NCI-H146 (cell line): ENCODE measurements around the gene PUM1.
A peak's percentile ranks its signal among the peaks of the same experiment; 100 is the strongest.
"Not testable (repeated sequence)": the region's sequence is repeated elsewhere in the genome, so short reads cannot be mapped to it uniquely, and the experiment has no call there.

Source experiments
- DNase-seq: peaks from one replicate; lab custom pipeline; 2025; lab: John Stamatoyannopoulos, UW

The PUM1 gene

GRCh38 chr1:31065310-31066217 lies at the start of gene PUM1:
Gene PUM1, minus strand, starts transcription at chr1:31065717. Its CDS starts 6,151 bp downstream, at chr1:31059566.
- peak; percentile 97 for DNase-seq

DNA sequence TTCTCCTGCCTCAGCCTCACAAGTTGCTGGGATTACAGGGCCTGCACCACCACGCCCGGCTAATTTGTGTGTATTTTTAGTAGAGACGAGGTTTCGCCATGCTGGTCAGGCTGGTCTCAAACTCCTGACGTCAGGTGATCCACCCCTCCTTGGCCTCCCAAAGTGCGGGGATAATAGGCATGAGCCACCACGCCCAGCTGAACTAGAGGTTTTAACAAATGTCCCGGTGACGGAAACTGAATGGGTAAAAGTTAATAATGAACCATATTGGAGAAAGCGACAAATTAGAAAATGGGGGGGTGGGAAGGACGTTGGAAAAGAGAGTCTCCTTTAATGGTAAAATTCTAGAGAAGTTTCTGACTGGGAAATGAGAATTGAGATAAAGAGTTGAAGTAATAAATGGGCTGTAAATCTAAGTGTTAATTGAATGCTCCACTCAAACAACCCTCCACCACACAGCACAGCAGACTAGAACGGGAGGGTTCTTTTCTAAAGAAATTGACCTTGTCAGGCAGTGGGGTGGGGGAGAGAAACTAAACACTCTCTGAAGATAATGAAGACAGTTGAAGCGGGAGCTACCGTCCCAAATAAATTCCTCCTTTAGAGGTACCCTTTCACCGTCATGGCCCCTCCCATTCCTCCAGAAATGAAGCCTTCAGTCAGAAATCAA lies 46.9 kb upstream of the PUM1 start:
- DNase-seq: no peak

DNA sequence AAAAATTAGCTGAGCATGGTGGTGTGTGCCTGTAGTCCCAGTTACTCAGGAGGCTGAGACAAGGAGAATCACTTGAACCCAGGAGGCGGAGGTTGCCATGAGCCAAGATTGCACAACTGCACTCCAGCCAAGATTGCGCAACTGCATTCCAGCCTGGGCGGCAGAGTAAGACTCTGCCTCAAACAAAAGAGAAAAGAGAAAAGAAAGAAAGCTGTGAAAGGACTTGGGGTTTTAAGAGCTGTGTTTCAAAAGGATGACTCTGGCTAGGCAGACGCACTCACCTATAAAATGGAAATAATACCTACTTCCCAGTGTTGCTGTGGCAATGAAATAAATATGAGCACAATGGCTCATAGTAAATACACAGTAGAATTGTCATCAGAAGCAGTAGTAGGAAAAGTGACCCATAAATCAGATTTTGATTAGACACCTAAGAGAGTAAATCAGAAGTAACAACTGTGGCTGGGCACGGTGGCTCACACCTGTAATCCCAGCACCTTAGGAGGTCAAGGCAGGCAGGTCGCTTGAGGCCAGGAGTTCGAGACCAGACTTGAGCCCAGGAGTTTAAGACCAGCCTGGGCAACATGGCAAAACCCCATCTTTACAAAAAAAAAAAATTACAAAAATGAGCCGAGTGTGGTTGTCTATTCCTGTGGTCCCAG lies 45.9 kb upstream of the PUM1 start:
- DNase-seq: no peak

GRCh38 chr1:31110846-31111245 lies 45.3 kb upstream of the PUM1 start:
- DNase-seq: no peak

DNA sequence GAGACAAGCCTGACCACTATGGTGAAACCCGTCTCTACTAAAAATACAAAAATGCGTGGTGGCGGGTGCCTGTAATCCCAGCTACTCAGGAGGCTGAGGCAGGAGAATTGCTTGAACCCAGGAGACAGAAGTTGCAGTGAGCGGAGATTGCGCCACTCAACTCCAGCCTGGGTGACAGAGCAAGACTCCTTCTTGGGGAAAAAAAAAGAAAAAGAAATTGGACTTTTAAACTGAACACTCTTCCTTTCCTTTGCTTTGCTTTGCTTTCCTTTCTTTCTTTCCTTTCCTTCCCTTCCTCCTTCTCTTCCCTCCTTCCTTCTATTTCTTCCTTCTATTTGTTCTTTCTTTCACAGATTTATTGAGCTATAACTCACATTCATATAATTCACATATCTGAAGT lies 43.3 kb upstream of the PUM1 start:
- no peak for DNase-seq

DNA sequence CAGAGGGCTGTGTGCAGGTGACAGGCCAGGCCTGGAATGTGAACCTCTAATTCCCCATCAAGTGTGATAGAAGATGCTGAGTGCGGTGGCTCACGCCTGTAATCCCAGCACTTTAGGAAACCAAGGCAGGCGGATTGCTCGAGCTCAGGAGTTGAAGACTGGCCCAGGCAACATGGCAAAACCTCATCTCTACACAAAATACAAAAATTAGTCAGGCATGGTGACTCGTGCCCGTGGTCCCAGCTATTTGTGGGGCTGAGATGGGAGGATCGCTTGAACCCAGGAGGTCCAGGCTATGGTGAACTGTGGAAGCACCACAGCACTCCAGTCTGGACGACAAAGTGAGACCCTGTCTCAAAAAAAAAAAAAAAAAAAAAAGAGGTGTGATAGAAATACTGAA lies 40.1 kb upstream of the PUM1 start:
- DNase-seq: no peak

GRCh38 chr1:31102501-31102950 lies 37.0 kb upstream of the PUM1 start:
- DNase-seq: no peak

GRCh38 chr1:31101147-31101502 lies 35.6 kb upstream of the PUM1 start:
- no peak for DNase-seq

GRCh38 chr1:31099293-31100032 lies 33.9 kb upstream of the PUM1 start:
- DNase-seq: no peak

DNA sequence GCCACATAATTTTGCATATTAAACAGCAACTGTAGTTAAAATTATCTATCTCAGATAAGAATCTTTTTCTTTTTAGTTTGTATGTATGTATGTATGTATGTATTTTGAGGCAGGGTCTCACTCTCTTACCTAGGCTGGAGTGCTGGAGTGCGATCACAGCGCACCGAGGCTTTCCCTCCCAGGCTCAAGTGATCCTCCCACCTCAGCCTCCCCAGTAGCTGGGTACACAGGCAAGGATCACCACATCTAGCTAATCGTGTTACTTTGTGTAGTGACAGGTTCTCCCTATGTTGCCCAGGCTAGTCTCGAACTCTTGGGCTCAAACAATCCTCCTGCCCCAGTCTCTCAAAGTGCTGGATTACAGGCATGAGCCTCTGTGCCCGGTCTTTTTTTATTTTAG lies 30.5 kb upstream of the PUM1 start:
- DNase-seq: no peak

GRCh38 chr1:31095298-31095981 lies 29.9 kb upstream of the PUM1 start:
- no peak for DNase-seq

GRCh38 chr1:31088081-31088480 lies 22.6 kb upstream of the PUM1 start:
- DNase-seq: not testable (repeated sequence)

GRCh38 chr1:31084782-31085569 lies 19.5 kb upstream of the PUM1 start:
- no peak for DNase-seq

DNA sequence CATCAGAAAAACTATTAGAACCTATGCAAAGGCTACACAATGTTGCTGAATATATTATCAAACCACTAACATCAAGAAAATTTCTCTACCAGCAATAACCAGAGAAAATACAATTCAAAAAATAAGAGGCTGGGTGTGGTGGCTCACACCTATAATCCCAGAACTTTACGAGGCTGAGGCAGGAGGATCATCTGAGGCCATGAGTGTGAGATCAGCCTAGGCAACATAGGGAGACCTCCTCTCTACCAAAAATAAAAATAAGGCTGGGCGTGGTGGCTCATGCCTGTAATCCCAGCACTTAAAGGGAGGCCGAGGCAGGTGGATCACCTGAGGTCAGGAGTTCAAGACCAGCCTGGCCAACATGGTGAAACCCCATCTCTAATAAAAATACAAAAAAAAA lies 16.9 kb upstream of the PUM1 start:
- no peak for DNase-seq

GRCh38 chr1:31073044-31073443 lies 7.5 kb upstream of the PUM1 start:
- no peak for DNase-seq

DNA sequence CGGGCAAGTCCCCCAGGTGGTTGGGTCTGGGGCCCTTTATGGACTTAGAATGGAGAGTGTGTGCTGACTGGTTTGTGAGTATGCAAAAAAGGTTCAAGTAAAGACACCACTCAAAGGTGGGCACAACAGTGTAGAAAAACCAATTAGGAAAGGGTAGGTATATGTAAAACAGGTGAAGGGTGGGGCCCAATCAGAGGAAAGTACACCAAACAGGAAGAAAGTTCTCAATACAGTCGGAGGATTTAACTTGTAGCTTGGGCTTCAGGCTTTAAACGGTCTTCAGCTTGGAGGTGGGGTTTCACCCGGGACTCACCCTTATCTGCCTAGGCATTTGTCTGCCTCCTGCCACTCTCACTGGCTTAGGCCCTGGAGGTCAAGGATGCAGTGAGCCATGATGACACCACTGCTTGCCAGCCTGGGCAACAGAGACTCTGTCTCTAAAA lies 6.8 kb upstream of the PUM1 start:
- DNase-seq: no peak

DNA sequence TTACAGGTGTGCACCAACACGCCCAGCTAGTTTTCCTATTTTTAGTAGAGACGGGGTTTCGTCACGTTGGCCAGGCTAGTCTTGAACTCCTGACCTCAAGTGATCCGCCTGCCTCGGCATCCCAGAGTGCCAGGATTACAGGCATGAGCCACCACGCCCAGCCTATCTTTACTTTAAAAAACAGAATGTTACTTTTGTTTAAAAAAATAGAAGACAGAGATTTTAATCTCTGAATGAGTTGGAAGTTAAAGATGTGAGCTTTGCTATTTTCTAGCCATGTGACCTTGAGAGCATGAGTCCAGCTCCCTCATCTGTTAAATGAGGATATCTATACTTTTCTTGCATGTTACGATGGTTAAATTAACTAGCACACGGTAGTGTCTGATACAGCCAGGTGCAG lies 3.9 kb upstream of the PUM1 start:
- no peak for DNase-seq

- DNase-seq: peak; percentile 48
These were observed 703 bp downstream of the PUM1 start for GRCh38 chr1:31064718-31065309.

DNA sequence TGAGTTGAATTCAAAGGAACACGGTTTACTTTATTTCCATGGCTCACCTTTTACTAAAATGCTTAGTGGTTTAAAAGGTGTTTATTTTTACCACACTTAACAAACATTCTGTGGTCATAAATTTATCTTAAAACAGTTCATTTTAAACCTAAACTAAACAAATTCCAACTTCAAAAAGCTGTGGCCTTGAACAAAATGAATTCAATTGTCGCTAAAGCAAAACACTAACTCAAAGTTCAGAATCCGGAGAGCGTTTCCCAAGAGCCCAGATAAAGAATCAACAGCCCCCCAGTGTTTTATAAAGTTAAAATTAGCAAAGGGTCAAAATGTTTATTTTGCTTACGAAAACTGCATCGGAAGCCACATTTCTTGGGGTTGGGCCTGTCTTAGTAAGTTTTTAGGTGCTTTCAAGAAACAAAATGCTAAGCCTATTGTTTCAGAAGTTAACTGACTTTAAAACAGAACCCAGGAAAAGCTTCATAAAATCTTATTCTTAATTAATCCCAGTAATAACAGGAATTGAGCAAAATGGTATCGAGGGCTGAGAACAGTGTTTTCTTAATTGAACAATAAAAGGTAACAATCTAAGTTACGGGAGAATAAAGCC lies 1.3 kb downstream of the PUM1 start:
- no peak for DNase-seq

GRCh38 chr1:31063631-31064030 lies 1.9 kb downstream of the PUM1 start:
- DNase-seq: no peak
